K562 (cell line): Measurements from ENCODE around the gene CCNK. TPM values are rescaled to one million over a fixed set of nuclear protein-coding genes. Genes with fewer than 3 reads are reported as not detected.

Source experiments
- ATAC-seq: fragments of 200-7000 bp; cut with Tn5 transposase; 3 replicates; pipeline ENCODE4 v1.9.1; 2020; ENCODE audit warnings: moderate library complexity
- BruUV-seq: library from RNA; stranded (reverse); fragments of 400-500 nt; replicated peaks from 2 replicates; lab custom pipeline; 2021; lab: Mats Ljungman, UMichigan
- CTCF ChIA-PET: fragments of 300-600 bp; formaldehyde crosslinking; extraction: SDS; loops from one replicate; lab custom pipeline; 2021; ENCODE audit warnings: low intra/inter-chr PET ratio; lab: Yijun Ruan, JAX
- POLR2A ChIA-PET: fragments of 300-600, 350-650 bp; sonication (Branson Sonifier 250); formaldehyde crosslinking; extraction: SDS; loops from one replicate; lab custom pipeline; 2021; ENCODE audit warnings: antibody characterized with exemption, inconsistent platforms; lab: Yijun Ruan, JAX
- DNase-seq, 4 experiments: peaks; one replicate each; pipeline versions ENCODE4 v3.0.0 to v3.0.0-alpha.2; 2011 to 2018; ENCODE audit warnings: low spot score in 3 of 4, mixed read lengths in 3 of 4; ENCODE audit errors: extremely low read depth in 1 of 4
- FAIRE-seq: peaks from 2 replicates; lab custom pipeline; 2011; peaks lifted over from hg19 to GRCh38; lab: Jason Lieb, UNC
- H2AFZ ChIP-seq: 2 replicates; pipeline ENCODE4 v1.6.0; 2011; ENCODE audit warnings: low read depth, low read length, control low read depth, inconsistent platforms
- H3K27ac ChIP-seq: fragments of 200-600 bp; 3 replicates; pipeline ENCODE4 v1.8.0; 2011; ENCODE audit warnings: low read depth, mild to moderate bottlenecking, control low read depth, inconsistent platforms, low read length, moderate library complexity, mixed read lengths; ENCODE audit errors: extremely low read depth
- H3K27me3 ChIP-seq, 2 experiments: fragments of 300-600 bp in 1 of 2; 2 replicates in 1 of 2; 3 replicates in 1 of 2; pipeline versions ENCODE4 v1.6.0 to v1.8.0; 2011; ENCODE audit warnings: inconsistent platforms in 2 of 2, low read length in 2 of 2, mild to moderate bottlenecking in 1 of 2, mixed read lengths in 1 of 2, moderate library complexity in 1 of 2; ENCODE audit not compliant: control insufficient read depth in 2 of 2, insufficient read depth in 2 of 2
- H3K36me3 ChIP-seq: fragments of 300-600 bp; 3 replicates; pipeline ENCODE4 v1.8.0; 2011; ENCODE audit warnings: mild to moderate bottlenecking, low read length, inconsistent platforms; ENCODE audit not compliant: control insufficient read depth, insufficient read depth
- H3K4me1 ChIP-seq, 2 experiments: fragments of 200-600 bp in 1 of 2; replicated peaks in 1 of 2; 2 replicates in 1 of 2; 3 replicates in 1 of 2; pipeline versions ENCODE4 v1.5.1 to v1.8.0; 2011; ENCODE audit warnings: inconsistent platforms in 2 of 2, low read length in 2 of 2, mild to moderate bottlenecking in 1 of 2, mixed read lengths in 1 of 2, moderate library complexity in 1 of 2; ENCODE audit not compliant: control insufficient read depth in 2 of 2, insufficient read depth in 2 of 2
- H3K4me2 ChIP-seq: 2 replicates; pipeline ENCODE4 v1.6.1; 2011; ENCODE audit warnings: low read length, control low read depth, inconsistent platforms, mixed read lengths; ENCODE audit not compliant: insufficient read depth
- H3K4me3 ChIP-seq: fragments of 200-600 bp; sonication (generic), shearing (Covaris generic); 2 replicates; pipeline ENCODE4 v1.5.1; 2016; ENCODE audit warnings: control low read depth, inconsistent platforms
- H3K79me2 ChIP-seq: fragments of 200-600 bp; 3 replicates; pipeline ENCODE4 v1.8.0; 2011; ENCODE audit warnings: low read length, inconsistent platforms; ENCODE audit not compliant: control insufficient read depth, insufficient read depth
- H3K9ac ChIP-seq, 2 experiments: 2 replicates each; pipeline versions ENCODE4 v1.6.0 to v1.6.1; 2011; ENCODE audit warnings: low read depth in 2 of 2, low read length in 2 of 2, control low read depth in 1 of 2, inconsistent platforms in 1 of 2, mild to moderate bottlenecking in 1 of 2, mixed read lengths in 1 of 2; ENCODE audit not compliant: insufficient read depth in 1 of 2
- H3K9me1 ChIP-seq: one replicate; pipeline ENCODE4 v1.6.0; 2011; ENCODE audit warnings: inconsistent platforms, mild to moderate bottlenecking, low read length, moderate library complexity; ENCODE audit not compliant: control insufficient read depth, insufficient read depth
- H3K9me3 ChIP-seq: replicated peaks from 2 replicates; pipeline ENCODE4 v1.5.1; 2011; ENCODE audit warnings: low read depth, low read length, inconsistent platforms; ENCODE audit not compliant: control insufficient read depth, insufficient read depth
- H4K20me1 ChIP-seq: replicated peaks from 2 replicates; pipeline ENCODE4 v1.6.1; 2011; ENCODE audit warnings: low read length, inconsistent platforms, mixed read lengths; ENCODE audit not compliant: control insufficient read depth, insufficient read depth
- BCOR ChIP-seq: fragments of 450-650 bp; IDR thresholded peaks from 2 replicates; pipeline ENCODE4 v1.6.1; 2016
- CCNT2 ChIP-seq: IDR thresholded peaks from 2 replicates; pipeline ENCODE4 v1.6.1; 2011; ENCODE audit warnings: borderline replicate concordance, low read depth, mild to moderate bottlenecking, moderate library complexity, mixed read lengths, low read length; ENCODE audit not compliant: insufficient read length; ENCODE audit errors: extremely low read depth
- CHD2 ChIP-seq: IDR thresholded peaks from 2 replicates; pipeline ENCODE4 v1.6.1; 2011; ENCODE audit warnings: low read depth, low read length
- ESRRA ChIP-seq: fragments of 450-650 bp; IDR thresholded peaks from 2 replicates; pipeline ENCODE4 v1.6.1; 2014; ENCODE audit warnings: low read depth, mild to moderate bottlenecking, moderate library complexity, borderline replicate concordance
- NONO ChIP-seq, 2 experiments: fragments of 200-400 bp in 1 of 2; fragments of 450-650 bp in 1 of 2; formaldehyde crosslinking in 1 of 2; IDR thresholded peaks; 2 replicates each; pipeline ENCODE4 v1.6.1; 2017; ENCODE audit warnings: low read depth in 2 of 2, mild to moderate bottlenecking in 2 of 2, moderate library complexity in 2 of 2, low read length in 1 of 2
- RAD51 ChIP-seq: fragments of 450-650 bp; IDR thresholded peaks from 2 replicates; pipeline ENCODE4 v1.7.1; 2016; ENCODE audit warnings: low read depth, mild to moderate bottlenecking, borderline replicate concordance
- RB1 ChIP-seq: fragments of 450-650 bp; IDR thresholded peaks from 2 replicates; pipeline ENCODE4 v1.6.1; 2017; ENCODE audit warnings: low read depth, mild to moderate bottlenecking
- TEAD2 ChIP-seq: fragments of 450-650 bp; IDR thresholded peaks from 2 replicates; pipeline ENCODE4 v1.6.1; 2016; ENCODE audit warnings: missing genetic modification characterization, control low read depth, missing compliant biosample characterization
- ZNF165 ChIP-seq: fragments of 250-450 bp; sonication (Bioruptor Pico); IDR thresholded peaks from 2 replicates; pipeline ENCODE4 v1.4.0; 2020; ENCODE audit warnings: borderline replicate concordance
- ZNF551 ChIP-seq: fragments of 250-450 bp; sonication (Bioruptor Pico); IDR thresholded peaks from 2 replicates; pipeline ENCODE4 v1.5.0; 2021; ENCODE audit warnings: mild to moderate bottlenecking, moderate library complexity
- ZNF609 ChIP-seq: sonication (generic); formaldehyde crosslinking; IDR thresholded peaks from 2 replicates; pipeline ENCODE4 v1.8.1; 2023; ENCODE audit warnings: missing genetic modification reagents, mild to moderate bottlenecking, borderline replicate concordance
- whole genome bisulfite sequencing: fragments of 100-300 bp; shearing (Covaris generic); methylation state at CpG from one replicate; pipeline ENCODE4 v1.1.6; 2016; ENCODE audit warnings: low coverage, mixed read lengths; ENCODE audit not compliant: insufficient coverage; ENCODE audit errors: missing lambda C conversion rate; 5-methylcytosine and 5-hydroxymethylcytosine counted together
- in situ Hi-C: fragments of 300-500 bp; cut with MboI; formaldehyde crosslinking; loops from 4 replicates; pipeline ENCODE4 v1.15.0; 2018; ENCODE audit warnings: inconsistent platforms, mixed read lengths
- intact Hi-C: fragments of 100-400 bp; cut with micrococcal nuclease; formaldehyde crosslinking; loops from 2 replicates; pipeline ENCODE4 v1.14.2; 2022
- polyA plus RNA-seq, 8 experiments: library from polyadenylated mRNA; depleted of rRNA in 4 of 8; stranded (reverse) in 5 of 8; unstranded in 3 of 8; fragments of >200 nt; fragmentation: Nextera tagmentation in 2 of 8; fragmentation: Illumina TruSeq in 1 of 8; extraction: Ambion mirVana in 2 of 8; extraction: Trizol in 1 of 8; gene quantifications; 2 replicates each; pipeline versions ENCODE4 v1.2.1 to v1.2.3, GENCODE V29; 2011 to 2014; ENCODE audit warnings: inconsistent platforms in 1 of 8, missing spikeins in 1 of 8
- total RNA-seq, 7 experiments: library from RNA; depleted of rRNA in 6 of 7; stranded (reverse); fragments of >200 nt in 6 of 7; fragmentation: Illumina TruSeq in 2 of 7; extraction: Trizol in 2 of 7; gene quantifications; 2 replicates each; pipeline versions ENCODE4 v1.2.1 to v1.2.3, GENCODE V29; 2011 to 2021; ENCODE audit warnings: low replicate concordance in 1 of 7

The CCNK gene
- total and polyA plus RNA-seq, 9 of the 15 experiments (the other 6 are each of a cell fraction or from before 2014, with no cell fraction given) = 5.8 to 84.2 (median 16.4) TPM

GRCh38 chr14:99559286-99559990 is 78.2 kb downstream of the CCNK start:
- Histone ChIP-seq H3K79me2 (no peaks in the 10 kb centered on the region), H2AFZ (no peak overlapping the region), H3K9ac (no peak overlapping the region), H3K9me1 (no peaks in the 10 kb centered on the region), H3K27me3 (no peaks in the 10 kb centered on the region), H3K4me1 (peaks cover 0 to 22% of the 10 kb centered on the region in 2 experiments; a peak in 2 of 5 replicates), H4K20me1 (peaks cover 31% of the 10 kb centered on the region), H3K36me3 (no peaks in the 10 kb centered on the region), H3K27ac (no peak overlapping the region), H3K4me3 (no peak overlapping the region), H3K9me3 (no peaks in the 10 kb centered on the region), H3K4me2 (no peak overlapping the region)
- FAIRE-seq = no peak
- BruUV-seq = no TSS peak
- DNase-seq = no peak
- WGBS = 68% methylated on average over 15 of the region's 16 CpGs
- in situ Hi-C loops (no loop called here), intact Hi-C loops (no loop called here)
- ChIA-PET POLR2A (no interaction called here), CTCF (no interaction called here)
- no peak for TF ChIP-seq RB1
- TF ChIP-seq BCOR = no peak
- no peak for TF ChIP-seq ZNF165 (CRISPR knock-in tag)
- no peak for TF ChIP-seq CHD2
- TF ChIP-seq ESRRA = no peak
- TF ChIP-seq CCNT2 = no peak
- no peak for TF ChIP-seq ZNF609 (CRISPR knock-in tag)
- TF ChIP-seq NONO (IDR thresholded peaks at IDR 0.05; ENCODE audit: low read depth in 2 of 2, low read length in 1 of 2) = no peak
- TF ChIP-seq ZNF551 (CRISPR knock-in tag) = no peak
- TF ChIP-seq RAD51 = no peak
- no peak for TF ChIP-seq TEAD2 (tag)
- ATAC-seq = no peak
